ENCODE measurements around the gene MT1X. TPM values are rescaled to one million over a fixed set of nuclear protein-coding genes. Genes with fewer than 3 reads are reported as not detected.

MT1X gene
- total and polyA plus RNA-seq, 2 experiments from 2014 or later, result 113 to 126 TPM

- Histone ChIP-seq H3K9me2 (ENCODE audit: insufficient read depth) (no peaks in the 10 kb centered on the region), H3K27ac (no peak overlapping the region), H3K4me3 (no peak overlapping the region), H3K79me2 (ENCODE audit: insufficient read depth) (no peaks in the 10 kb centered on the region), H3K4me1 (ENCODE audit: insufficient read depth) (peaks cover 3% of the 10 kb centered on the region; the same call in 1 of the 2 replicates), H3K4me2 (ENCODE audit: unreplicated experiment) (no peak overlapping the region), H3K9ac (no peak overlapping the region), H3K9me3 (ENCODE audit: low read depth) (no peaks in the 10 kb centered on the region), H2AFZ (no peak overlapping the region), H3F3A (ENCODE audit: insufficient read depth) (no peaks in the 10 kb centered on the region; the same call in 1 of the 2 replicates), H3K36me3 (ENCODE audit: low read depth) (no peaks in the 10 kb centered on the region), H3K27me3 (replicated peaks; ENCODE audit: insufficient read depth) (no peaks in the 10 kb centered on the region), H4K20me1 (ENCODE audit: insufficient read depth) (no peaks in the 10 kb centered on the region)
- WGBS, 2 experiments (ENCODE audit: low coverage in 1 of 2, low lambda C conversion rate in 2 of 2, missing lambda C conversion rate in 2 of 2), result 70 to 78% methylated on average over 3 of the region's 3 CpGs
- in situ Hi-C loops (cut with MboI), result no loop called here
- no peak for DNase-seq
- TF ChIP-seq EZH2phosphoT487 (IDR thresholded peaks at IDR 0.05; ENCODE audit: insufficient read depth, low read depth), result no peak
- no peak for TF ChIP-seq EZH2 (IDR thresholded peaks at IDR 0.05; ENCODE audit: insufficient read depth, poor library complexity, severe bottlenecking)
These were observed 4.8 kb upstream of the MT1X start for GRCh38 chr16:56677474-56677873.

GRCh38 chr16:56679078-56679730, 3.1 kb upstream of the MT1X start:
- in situ Hi-C loops (cut with MboI), result no loop called here
- WGBS, 2 experiments (ENCODE audit: low coverage in 1 of 2, low lambda C conversion rate in 2 of 2, missing lambda C conversion rate in 2 of 2), result 75 to 82% methylated on average over 3 of the region's 3 CpGs
- no peak overlapping the region for H3K4me3 ChIP-seq

GRCh38 chr16:56679818-56680217, 2.5 kb upstream of the MT1X start:
- no peak overlapping the region for H3K4me2 ChIP-seq (ENCODE audit: unreplicated experiment)
- 60 to 67% methylated on average over 6 of the region's 6 CpGs for WGBS, 2 experiments (ENCODE audit: low coverage in 1 of 2, low lambda C conversion rate in 2 of 2, missing lambda C conversion rate in 2 of 2)
- H3F3A ChIP-seq (ENCODE audit: insufficient read depth), result no peaks in the 10 kb centered on the region; the same call in 1 of the 2 replicates
- no peaks in the 10 kb centered on the region for H3K36me3 ChIP-seq (ENCODE audit: low read depth)
- H2AFZ ChIP-seq, result no peak overlapping the region
- no peaks in the 10 kb centered on the region for H4K20me1 ChIP-seq (ENCODE audit: insufficient read depth)
- peak; percentile 17 for DNase-seq
- in situ Hi-C loops (cut with MboI), result no loop called here
- H3K9me2 ChIP-seq (ENCODE audit: insufficient read depth), result no peaks in the 10 kb centered on the region
- no peaks in the 10 kb centered on the region for H3K9me3 ChIP-seq (ENCODE audit: low read depth)
- H3K4me3 ChIP-seq, result no peak overlapping the region
- TF ChIP-seq EZH2 (IDR thresholded peaks at IDR 0.05; ENCODE audit: insufficient read depth, poor library complexity, severe bottlenecking) (no peak), EZH2phosphoT487 (IDR thresholded peaks at IDR 0.05; ENCODE audit: insufficient read depth, low read depth) (no peak)
- H3K27ac ChIP-seq, result no peak overlapping the region
- H3K4me1 ChIP-seq (ENCODE audit: insufficient read depth), result peaks cover 14% of the 10 kb centered on the region; the same call in 1 of the 2 replicates
- no peak overlapping the region for H3K9ac ChIP-seq
- H3K27me3 ChIP-seq (replicated peaks; ENCODE audit: insufficient read depth), result no peaks in the 10 kb centered on the region
- no peaks in the 10 kb centered on the region for H3K79me2 ChIP-seq (ENCODE audit: insufficient read depth)

More at GRCh38 chr16:56679078-56679730, 3.1 kb upstream of the MT1X start:
- Histone ChIP-seq H2AFZ (no peak overlapping the region), H3K36me3 (ENCODE audit: low read depth) (no peaks in the 10 kb centered on the region), H3K27ac (no peak overlapping the region), H3K9me3 (ENCODE audit: low read depth) (no peaks in the 10 kb centered on the region), H3K9me2 (ENCODE audit: insufficient read depth) (no peaks in the 10 kb centered on the region), H3K4me1 (ENCODE audit: insufficient read depth) (peaks cover 14% of the 10 kb centered on the region; the same call in 1 of the 2 replicates), H4K20me1 (ENCODE audit: insufficient read depth) (no peaks in the 10 kb centered on the region), H3K79me2 (ENCODE audit: insufficient read depth) (no peaks in the 10 kb centered on the region), H3K4me2 (ENCODE audit: unreplicated experiment) (no peak overlapping the region), H3K9ac (no peak overlapping the region), H3K27me3 (replicated peaks; ENCODE audit: insufficient read depth) (no peaks in the 10 kb centered on the region), H3F3A (ENCODE audit: insufficient read depth) (no peaks in the 10 kb centered on the region; the same call in 1 of the 2 replicates)
- DNase-seq, result no peak
- TF ChIP-seq EZH2phosphoT487 (IDR thresholded peaks at IDR 0.05; ENCODE audit: insufficient read depth, low read depth) (no peak), EZH2 (IDR thresholded peaks at IDR 0.05; ENCODE audit: insufficient read depth, poor library complexity, severe bottlenecking) (no peak)

GRCh38 chr16:56682703-56683397, 580 bp downstream of the MT1X start:
- H3K4me2 ChIP-seq (ENCODE audit: unreplicated experiment), result peak overlapping the region; percentile 80
- H3K9me2 ChIP-seq (ENCODE audit: insufficient read depth), result no peaks in the 10 kb centered on the region
- H3F3A ChIP-seq (ENCODE audit: insufficient read depth), result no peaks in the 10 kb centered on the region; the same call in 1 of the 2 replicates
- H3K27ac ChIP-seq, result 0 out of 2 replicates have a peak overlapping the region, but pooled peaks have one; percentile 4
- peak overlapping the region; percentile 78 for H2AFZ ChIP-seq
- H3K79me2 ChIP-seq (ENCODE audit: insufficient read depth), result no peaks in the 10 kb centered on the region
- no peaks in the 10 kb centered on the region for H4K20me1 ChIP-seq (ENCODE audit: insufficient read depth)
- H3K4me1 ChIP-seq (ENCODE audit: insufficient read depth), result peaks cover 14% of the 10 kb centered on the region; the same call in 1 of the 2 replicates
- in situ Hi-C loops (cut with MboI), result no loop called here
- DNase-seq, result peak; percentile 28
- WGBS, 2 experiments (ENCODE audit: low coverage in 1 of 2, low lambda C conversion rate in 2 of 2, missing lambda C conversion rate in 2 of 2), result 6 to 9% methylated on average over 8 of the region's 8 CpGs
- H3K9ac ChIP-seq, result peak overlapping the region; percentile 76
- H3K36me3 ChIP-seq (ENCODE audit: low read depth), result no peaks in the 10 kb centered on the region
- peak overlapping the region; percentile 79 for H3K4me3 ChIP-seq
- H3K27me3 ChIP-seq (replicated peaks; ENCODE audit: insufficient read depth), result no peaks in the 10 kb centered on the region
- no peaks in the 10 kb centered on the region for H3K9me3 ChIP-seq (ENCODE audit: low read depth)
- TF ChIP-seq EZH2 (IDR thresholded peaks at IDR 0.05; ENCODE audit: insufficient read depth, poor library complexity, severe bottlenecking), result no peak
- TF ChIP-seq EZH2phosphoT487 (IDR thresholded peaks at IDR 0.05; ENCODE audit: insufficient read depth, low read depth), result no peak

All from GM23248 (cell line).